Smooth muscle cell of the pulmonary artery (primary cell): ENCODE measurements around the gene DAPL1. TPM values are rescaled to one million over a fixed set of nuclear protein-coding genes. Genes with fewer than 3 reads are reported as not detected.

Source experiments
- total RNA-seq: library from RNA; depleted of rRNA; stranded (reverse); fragments of >200 nt; gene quantifications from 2 replicates; pipeline ENCODE4 v1.2.3, GENCODE V29; 2014

DAPL1 gene, protein sequence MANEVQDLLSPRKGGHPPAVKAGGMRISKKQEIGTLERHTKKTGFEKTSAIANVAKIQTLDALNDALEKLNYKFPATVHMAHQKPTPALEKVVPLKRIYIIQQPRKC
- not detected in 2 replicates for total RNA-seq

DNA sequence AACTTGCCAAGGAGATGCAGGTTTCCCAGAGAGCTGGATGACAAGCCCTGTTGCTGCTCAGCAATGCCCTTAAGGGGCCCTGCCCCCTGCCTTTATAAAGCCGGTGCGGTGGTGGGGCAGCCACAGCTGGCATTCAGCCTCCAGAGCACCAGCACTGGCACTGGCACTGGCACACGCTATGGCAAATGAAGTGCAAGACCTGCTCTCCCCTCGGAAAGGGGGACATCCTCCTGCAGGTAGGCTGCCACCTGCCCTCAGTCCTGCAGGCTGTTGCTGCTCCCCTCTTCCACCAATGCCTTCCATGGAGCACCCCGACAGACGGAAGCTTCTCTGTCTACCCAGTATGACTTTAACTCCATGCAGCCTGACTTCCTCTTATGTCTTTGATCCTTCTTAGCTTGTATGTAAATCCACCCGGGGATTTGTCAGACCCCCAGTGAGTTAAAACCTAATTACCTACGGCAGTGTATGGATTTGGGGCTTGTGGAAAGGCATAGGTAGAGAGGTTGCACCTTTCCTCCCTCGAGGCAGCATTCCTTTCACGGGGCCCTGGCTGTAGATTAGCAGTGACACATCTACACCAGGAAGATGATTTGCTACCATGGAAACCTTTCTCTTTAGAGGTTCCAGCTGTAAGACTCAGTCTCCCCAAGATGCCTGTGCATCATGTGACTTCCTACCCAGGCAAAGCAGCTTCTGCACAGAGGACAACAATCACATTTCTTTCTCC, at the start of gene DAPL1:
Gene DAPL1, plus strand, starts transcription at position 123 of the 730 bp plus-strand sequence. Its CDS starts 56 bp downstream, at position 179.

Other genes starting within 250 kb of the DAPL1 start
- 40.1 and 44.3 TPM in 2 replicates for gene TANC1, start 173.3 kb downstream of the DAPL1 start, total RNA-seq